ENCODE data around the gene PLXNA3. TPM values are rescaled to one million over a fixed set of nuclear protein-coding genes. Genes with fewer than 3 reads are reported as not detected.

PLXNA3 gene
- total RNA-seq, 1 donor from 2014 or later, result 458 TPM

DNA sequence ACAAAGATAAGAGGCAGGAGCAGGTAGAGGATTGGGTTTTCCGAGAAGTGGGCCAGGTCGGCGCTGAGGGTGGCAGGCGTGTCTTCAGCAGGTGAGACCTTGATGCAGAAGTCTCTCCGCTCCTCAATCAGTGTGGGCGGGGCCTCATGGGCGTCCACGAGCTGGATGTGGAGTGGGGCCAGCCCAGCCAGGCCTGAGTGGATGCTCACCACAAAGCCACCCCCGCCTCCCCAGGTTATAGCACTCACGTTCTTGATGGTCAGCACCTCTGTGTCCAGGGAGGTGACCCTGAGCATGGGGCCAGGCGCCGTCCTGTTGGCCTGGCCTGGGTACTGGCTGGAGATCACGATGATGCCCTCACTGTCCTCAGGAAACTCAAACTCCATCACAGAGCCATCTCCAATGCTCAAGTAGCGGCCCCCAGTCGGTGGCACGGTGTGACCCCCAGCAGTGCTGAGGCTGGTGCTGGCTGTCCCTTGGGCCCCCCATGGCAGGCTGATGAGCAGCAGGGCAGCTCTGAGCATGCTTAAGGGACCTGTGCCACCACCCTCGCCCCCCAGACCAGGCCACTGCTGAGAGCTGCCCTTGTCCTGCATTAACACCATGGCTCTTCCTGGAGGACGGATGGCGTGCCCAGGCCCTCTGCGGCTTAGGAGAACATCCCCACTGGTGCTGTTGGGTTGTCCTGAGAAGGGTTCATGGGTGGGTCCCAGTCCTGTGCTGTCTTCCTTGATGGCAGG lies 30.4 kb downstream of the PLXNA3 start:
- TF ChIP-seq, protein P1, sequence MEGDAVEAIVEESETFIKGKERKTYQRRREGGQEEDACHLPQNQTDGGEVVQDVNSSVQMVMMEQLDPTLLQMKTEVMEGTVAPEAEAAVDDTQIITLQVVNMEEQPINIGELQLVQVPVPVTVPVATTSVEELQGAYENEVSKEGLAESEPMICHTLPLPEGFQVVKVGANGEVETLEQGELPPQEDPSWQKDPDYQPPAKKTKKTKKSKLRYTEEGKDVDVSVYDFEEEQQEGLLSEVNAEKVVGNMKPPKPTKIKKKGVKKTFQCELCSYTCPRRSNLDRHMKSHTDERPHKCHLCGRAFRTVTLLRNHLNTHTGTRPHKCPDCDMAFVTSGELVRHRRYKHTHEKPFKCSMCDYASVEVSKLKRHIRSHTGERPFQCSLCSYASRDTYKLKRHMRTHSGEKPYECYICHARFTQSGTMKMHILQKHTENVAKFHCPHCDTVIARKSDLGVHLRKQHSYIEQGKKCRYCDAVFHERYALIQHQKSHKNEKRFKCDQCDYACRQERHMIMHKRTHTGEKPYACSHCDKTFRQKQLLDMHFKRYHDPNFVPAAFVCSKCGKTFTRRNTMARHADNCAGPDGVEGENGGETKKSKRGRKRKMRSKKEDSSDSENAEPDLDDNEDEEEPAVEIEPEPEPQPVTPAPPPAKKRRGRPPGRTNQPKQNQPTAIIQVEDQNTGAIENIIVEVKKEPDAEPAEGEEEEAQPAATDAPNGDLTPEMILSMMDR (IDR thresholded peaks at IDR 0.05; ENCODE audit: partially characterized antibody, unreplicated experiment), result no peak
- no peaks in the 10 kb centered on the region for H3K36me3 Mint-ChIP-seq (ENCODE audit: unreplicated experiment)
- H3K27me3 Mint-ChIP-seq (ENCODE audit: unreplicated experiment), result no peaks in the 10 kb centered on the region
- H3K4me1 Mint-ChIP-seq (ENCODE audit: low read depth, unreplicated experiment), result no peaks in the 10 kb centered on the region
- H3K4me3 Mint-ChIP-seq (ENCODE audit: unreplicated experiment), result no peak overlapping the region
- DNase-seq, result no peak
- no peak overlapping the region for H3K27ac Mint-ChIP-seq (ENCODE audit: unreplicated experiment)
- H3K9me3 Mint-ChIP-seq (ENCODE audit: unreplicated experiment), result peaks cover 4% of the 10 kb centered on the region

DNA sequence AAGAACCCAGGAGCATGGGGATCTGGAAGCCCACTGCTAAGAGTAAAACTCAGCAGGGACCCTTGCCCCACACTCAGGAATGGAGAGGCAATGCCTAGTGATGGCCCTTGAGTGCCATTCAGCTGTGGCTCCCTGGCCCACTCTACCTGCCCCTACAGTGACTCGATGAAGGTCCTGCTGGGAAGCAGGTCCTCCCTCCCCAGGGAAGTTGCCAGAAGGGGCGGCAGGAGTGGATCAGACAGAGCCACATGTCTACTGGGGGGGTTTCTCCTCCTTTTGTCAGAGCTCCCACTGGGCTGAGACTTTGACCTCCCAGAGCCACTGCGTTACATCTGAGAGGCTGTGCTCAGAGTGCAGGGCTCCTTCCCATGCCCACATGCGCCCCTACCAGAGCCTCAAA lies 31.1 kb downstream of the PLXNA3 start:
- Mint-ChIP-seq H3K27ac (ENCODE audit: unreplicated experiment) (no peak overlapping the region), H3K4me3 (ENCODE audit: unreplicated experiment) (peak overlapping the region; percentile 85), H3K27me3 (ENCODE audit: unreplicated experiment) (no peaks in the 10 kb centered on the region), H3K4me1 (ENCODE audit: low read depth, unreplicated experiment) (no peaks in the 10 kb centered on the region), H3K36me3 (ENCODE audit: unreplicated experiment) (no peaks in the 10 kb centered on the region), H3K9me3 (ENCODE audit: unreplicated experiment) (peaks cover 4% of the 10 kb centered on the region)
- TF ChIP-seq, protein P1 (IDR thresholded peaks at IDR 0.05; ENCODE audit: partially characterized antibody, unreplicated experiment), result no peak
- DNase-seq, result no peak

DNA sequence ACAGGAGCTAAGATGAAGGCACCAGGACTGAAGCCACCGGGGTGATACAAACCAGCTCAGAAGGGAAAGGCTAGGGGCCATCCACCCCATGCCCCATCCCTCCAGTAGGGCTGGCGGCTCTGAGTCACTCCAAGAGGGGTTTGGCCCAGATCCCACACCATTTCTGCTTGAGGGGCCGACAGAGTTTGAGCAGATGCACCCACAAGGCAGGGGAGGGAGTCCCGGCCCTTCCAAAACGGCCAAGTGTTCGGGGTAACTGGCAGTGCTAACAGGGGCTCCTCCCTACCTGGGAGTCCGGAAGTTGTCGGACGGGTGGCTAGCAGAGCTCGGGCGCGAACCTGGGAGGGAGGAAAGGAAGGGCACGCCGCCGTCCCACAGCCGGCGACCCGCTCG lies 31.9 kb downstream of the PLXNA3 start:
- H3K27me3 Mint-ChIP-seq (ENCODE audit: unreplicated experiment), result no peaks in the 10 kb centered on the region
- TF ChIP-seq, protein P1 (IDR thresholded peaks at IDR 0.05; ENCODE audit: partially characterized antibody, unreplicated experiment), result no peak
- H3K27ac Mint-ChIP-seq (ENCODE audit: unreplicated experiment), result peak overlapping the region; percentile 55
- DNase-seq, result no peak
- H3K36me3 Mint-ChIP-seq (ENCODE audit: unreplicated experiment), result no peaks in the 10 kb centered on the region
- H3K9me3 Mint-ChIP-seq (ENCODE audit: unreplicated experiment), result peaks cover 4% of the 10 kb centered on the region
- H3K4me1 Mint-ChIP-seq (ENCODE audit: low read depth, unreplicated experiment), result no peaks in the 10 kb centered on the region
- peak overlapping the region; percentile 85 for H3K4me3 Mint-ChIP-seq (ENCODE audit: unreplicated experiment)

DNA sequence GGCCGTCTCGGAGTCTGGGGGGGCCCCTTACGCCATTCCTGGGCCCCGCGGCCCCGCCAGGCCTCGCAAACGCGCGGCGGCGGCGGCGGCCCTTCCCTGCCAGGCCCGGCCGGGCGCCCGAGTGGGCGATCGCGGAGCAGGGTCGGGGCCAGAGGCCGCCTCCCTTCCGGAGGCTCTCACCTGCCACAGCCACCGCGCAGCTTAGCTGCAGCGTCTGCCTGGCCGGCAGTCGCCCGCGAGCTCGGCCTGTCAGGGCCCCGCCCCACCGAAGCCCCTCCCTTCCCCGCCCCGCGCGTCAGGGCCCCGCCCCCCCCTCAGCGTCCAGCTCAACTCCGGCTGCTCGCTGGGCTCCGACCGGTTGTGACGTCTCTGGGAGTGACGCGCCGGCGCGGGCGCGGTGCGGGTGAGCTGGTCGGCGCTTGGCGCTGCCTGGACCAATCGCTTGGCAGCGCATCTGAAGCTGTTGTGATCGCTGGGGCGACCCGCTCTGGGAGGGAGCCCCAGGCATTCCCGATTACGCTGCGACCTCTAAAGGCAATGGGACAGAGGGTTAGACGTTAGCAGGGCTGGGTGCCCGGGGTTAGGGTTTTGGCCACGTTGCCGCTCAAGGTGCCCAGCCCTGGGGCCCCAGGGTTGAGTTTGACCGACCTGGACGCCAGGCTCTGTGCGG lies 32.5 kb downstream of the PLXNA3 start, which contains the start of gene SLC10A3:
TSS of gene SLC10A3 (minus strand) at position 216 of the 670 bp plus-strand sequence. CDS start 1,689 bp downstream, outside the sequence.
- Mint-ChIP-seq H3K36me3 (ENCODE audit: unreplicated experiment) (no peaks in the 10 kb centered on the region), H3K9me3 (ENCODE audit: unreplicated experiment) (peaks cover 4% of the 10 kb centered on the region), H3K27me3 (ENCODE audit: unreplicated experiment) (no peaks in the 10 kb centered on the region), H3K4me1 (ENCODE audit: low read depth, unreplicated experiment) (no peaks in the 10 kb centered on the region), H3K4me3 (ENCODE audit: unreplicated experiment) (peak within 1 kb of the TSS; percentile 85), H3K27ac (ENCODE audit: unreplicated experiment) (peak within 1 kb of the TSS; percentile 88)
- peak; percentile 90 for DNase-seq
- TF ChIP-seq, protein P1 (IDR thresholded peaks at IDR 0.05; ENCODE audit: partially characterized antibody, unreplicated experiment), result no peak

DNA sequence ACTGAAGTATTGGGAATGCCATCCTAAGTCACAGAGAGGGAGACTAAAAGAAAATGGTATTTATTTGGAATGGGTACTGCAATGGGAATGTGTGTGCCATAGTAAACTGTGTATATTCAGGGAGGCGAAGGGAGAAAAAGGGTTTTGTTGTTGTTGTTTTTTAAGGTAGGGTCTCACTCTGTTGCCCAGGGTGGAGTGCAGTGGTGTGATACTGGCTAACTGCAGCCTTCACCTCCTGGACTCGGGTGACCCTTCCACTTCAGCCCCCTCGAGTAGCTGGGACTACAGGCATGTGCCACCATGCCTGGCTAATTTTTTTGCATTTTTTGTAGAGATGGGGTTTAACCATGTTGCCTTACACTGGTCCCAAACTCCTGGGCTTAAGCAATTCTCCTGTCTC lies 36.6 kb downstream of the PLXNA3 start:
- H3K4me3 Mint-ChIP-seq (ENCODE audit: unreplicated experiment), result no peak overlapping the region
- H3K4me1 Mint-ChIP-seq (ENCODE audit: low read depth, unreplicated experiment), result no peaks in the 10 kb centered on the region
- no peak for DNase-seq
- H3K27ac Mint-ChIP-seq (ENCODE audit: unreplicated experiment), result no peak overlapping the region
- H3K27me3 Mint-ChIP-seq (ENCODE audit: unreplicated experiment), result no peaks in the 10 kb centered on the region
- peaks cover 1% of the 10 kb centered on the region for H3K9me3 Mint-ChIP-seq (ENCODE audit: unreplicated experiment)
- H3K36me3 Mint-ChIP-seq (ENCODE audit: unreplicated experiment), result no peaks in the 10 kb centered on the region
- TF ChIP-seq, protein P1 (IDR thresholded peaks at IDR 0.05; ENCODE audit: partially characterized antibody, unreplicated experiment), result no peak
